ENCODE data around the gene HIRIP3. TPM values are rescaled to one million over a fixed set of nuclear protein-coding genes. Genes with fewer than 3 reads are reported as not detected.

HIRIP3 gene
- total and polyA plus RNA-seq, 2 of the 4 experiments (the other 2 are of a cell fraction), result 5.0 to 10.5 TPM

- no peak overlapping the region for H2AK9ac ChIP-seq (replicated peaks; ENCODE audit: low read depth, low read length, poor library complexity)
- no peak overlapping the region for H3K9ac ChIP-seq (ENCODE audit: low read depth, low read length)
- no peak overlapping the region for H2BK5ac ChIP-seq (ENCODE audit: low read depth, low read length, poor library complexity, severe bottlenecking)
- H3K36me3 ChIP-seq (ENCODE audit: control insufficient read depth, insufficient read depth, low read length), result peaks cover 18% of the 10 kb centered on the region
- H4K20me1 ChIP-seq (ENCODE audit: insufficient read depth, low read length), result no peaks in the 10 kb centered on the region
- TF ChIP-seq MAZ (IDR thresholded peaks at IDR 0.05; ENCODE audit: borderline replicate concordance, low read depth, low read length), result no peak
- TF ChIP-seq FOS (IDR thresholded peaks at IDR 0.05; ENCODE audit: low read depth, low read length), result no peak
- no peak for TF ChIP-seq NFE2L2 (IDR thresholded peaks at IDR 0.05; ENCODE audit: low read depth, low read length)
- no peak for TF ChIP-seq MAFK (IDR thresholded peaks at IDR 0.05; ENCODE audit: low read depth, low read length)
- no peak for TF ChIP-seq RAD21 (IDR thresholded peaks at IDR 0.05; ENCODE audit: low read length)
- TF ChIP-seq CTCF (conservative IDR thresholded peaks at IDR 0.05; ENCODE audit: low read depth, low read length), result no peak
- TF ChIP-seq RCOR1 (IDR thresholded peaks at IDR 0.05; ENCODE audit: insufficient replicate concordance, low read length), result no peak
- TF ChIP-seq ELK1 (IDR thresholded peaks at IDR 0.05; ENCODE audit: borderline replicate concordance, low read depth, low read length), result no peak
- TF ChIP-seq MXI1 (IDR thresholded peaks at IDR 0.05; ENCODE audit: borderline replicate concordance, low read depth, low read length), result no peak
- no peak for TF ChIP-seq CHD1 (IDR thresholded peaks at IDR 0.05; ENCODE audit: low read depth, low read length)
- no peak for TF ChIP-seq BHLHE40 (IDR thresholded peaks at IDR 0.05; ENCODE audit: low read depth, low read length)
- no peak for TF ChIP-seq CEBPB (IDR thresholded peaks at IDR 0.05; ENCODE audit: low read depth, low read length)
- TF ChIP-seq POLR2A (IDR thresholded peaks at IDR 0.05; ENCODE audit: low read depth, low read length), result no peak
- TF ChIP-seq USF2 (IDR thresholded peaks at IDR 0.05; ENCODE audit: low read depth, low read length), result no peak
- TF ChIP-seq RFX5 (IDR thresholded peaks at IDR 0.05; ENCODE audit: low read depth, low read length), result no peak
- no peak for TF ChIP-seq SMC3 (IDR thresholded peaks at IDR 0.05; ENCODE audit: low read depth, low read length)
- dilution Hi-C loops (cut with HindIII; ENCODE audit: low sequenced_read_pairs, unreplicated experiment), result no loop called here
- H2AK5ac ChIP-seq (ENCODE audit: low read depth, low read length), result no peak overlapping the region
- CTCF ChIA-PET, result no interaction called here
- in situ Hi-C loops (cut with MboI; ENCODE audit: low sequenced_read_pairs), result no loop called here
- no peak overlapping the region for H3K23ac ChIP-seq (ENCODE audit: low read depth, low read length)
- no peaks in the 10 kb centered on the region for H3K27me3 ChIP-seq (ENCODE audit: control insufficient read depth, insufficient read depth, low read length)
- H4K8ac ChIP-seq (ENCODE audit: low read depth in 2 of 2, low read length in 2 of 2), result no peak overlapping the region
- WGBS, 2 experiments (ENCODE audit: extremely low coverage in 2 of 2, insufficient read length in 1 of 2), result 86% methylated on average over 6 of the region's 19 CpGs; no CpG with 5 or more reads in 1 of the 2 experiments
- H3K14ac ChIP-seq (replicated peaks; ENCODE audit: low read depth, low read length), result no peak overlapping the region
- no peaks in the 10 kb centered on the region for H3K9me3 ChIP-seq (ENCODE audit: control insufficient read depth, insufficient read depth, low read length)
- H3K9me1 ChIP-seq (ENCODE audit: insufficient read depth, low read length), result 0 out of 2 replicates have a peak, but pooled peaks cover 2% of the 10 kb centered on the region
- no peak overlapping the region for H3K4me3 ChIP-seq (ENCODE audit: insufficient read depth, low read depth, low read length)
- BruUV-seq (replicated peaks), result no TSS peak
- DNase-seq (no peak), ATAC-seq (ENCODE audit: low read depth) (no peak)
- H2BK20ac ChIP-seq (ENCODE audit: low read depth, low read length), result no peak overlapping the region
- no peak overlapping the region for H4K5ac ChIP-seq (ENCODE audit: low read depth, low read length)
- intact Hi-C loops (cut with micrococcal nuclease), result no loop called here
- H2AFZ ChIP-seq (replicated peaks; ENCODE audit: low read length, poor library complexity), result no peak overlapping the region
- H3K4me1 ChIP-seq (ENCODE audit: control insufficient read depth, insufficient read depth, low read length), result no peaks in the 10 kb centered on the region
- no peak overlapping the region for H4K91ac ChIP-seq (ENCODE audit: insufficient read depth, low read depth, low read length)
- POLR2A ChIA-PET (ENCODE audit: unreplicated experiment), result no interaction called here
- no peak overlapping the region for H3K4me2 ChIP-seq (ENCODE audit: low read depth, low read length)
- H3K56ac ChIP-seq (ENCODE audit: extremely low read depth, insufficient read depth, low read length), result no peak overlapping the region
- no peak overlapping the region for H3K27ac ChIP-seq (ENCODE audit: insufficient read depth, low read length)
- H3K18ac ChIP-seq (ENCODE audit: low read depth, low read length), result no peak overlapping the region
- H2BK120ac ChIP-seq (ENCODE audit: low read depth, low read length), result no peak overlapping the region
- no peak overlapping the region for H2BK15ac ChIP-seq (ENCODE audit: low read depth, low read length)
- H3K79me1 ChIP-seq (ENCODE audit: low read depth in 1 of 2, low read length in 2 of 2), result peaks cover 6 to 17% of the 10 kb centered on the region in 2 experiments; a peak in 3 of 4 replicates
- H3K4ac ChIP-seq (ENCODE audit: low read depth, low read length), result no peak overlapping the region
Measured at GRCh38 chr16:30002614-30003346, 7.4 kb upstream of the HIRIP3 start.
